IPS-NIHi7 (cell line): Measurements from ENCODE around the gene MARVELD2.
"Not testable (repeated sequence)": the region's sequence is repeated elsewhere in the genome, so short reads cannot be mapped to it uniquely, and the experiment has no call there.

Source experiments
- DNase-seq: peaks from one replicate; pipeline ENCODE4 v3.0.0; 2012; ENCODE audit warnings: mixed read lengths; ENCODE audit errors: extremely low spot score

Gene MARVELD2, protein sequence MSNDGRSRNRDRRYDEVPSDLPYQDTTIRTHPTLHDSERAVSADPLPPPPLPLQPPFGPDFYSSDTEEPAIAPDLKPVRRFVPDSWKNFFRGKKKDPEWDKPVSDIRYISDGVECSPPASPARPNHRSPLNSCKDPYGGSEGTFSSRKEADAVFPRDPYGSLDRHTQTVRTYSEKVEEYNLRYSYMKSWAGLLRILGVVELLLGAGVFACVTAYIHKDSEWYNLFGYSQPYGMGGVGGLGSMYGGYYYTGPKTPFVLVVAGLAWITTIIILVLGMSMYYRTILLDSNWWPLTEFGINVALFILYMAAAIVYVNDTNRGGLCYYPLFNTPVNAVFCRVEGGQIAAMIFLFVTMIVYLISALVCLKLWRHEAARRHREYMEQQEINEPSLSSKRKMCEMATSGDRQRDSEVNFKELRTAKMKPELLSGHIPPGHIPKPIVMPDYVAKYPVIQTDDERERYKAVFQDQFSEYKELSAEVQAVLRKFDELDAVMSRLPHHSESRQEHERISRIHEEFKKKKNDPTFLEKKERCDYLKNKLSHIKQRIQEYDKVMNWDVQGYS

DNA sequence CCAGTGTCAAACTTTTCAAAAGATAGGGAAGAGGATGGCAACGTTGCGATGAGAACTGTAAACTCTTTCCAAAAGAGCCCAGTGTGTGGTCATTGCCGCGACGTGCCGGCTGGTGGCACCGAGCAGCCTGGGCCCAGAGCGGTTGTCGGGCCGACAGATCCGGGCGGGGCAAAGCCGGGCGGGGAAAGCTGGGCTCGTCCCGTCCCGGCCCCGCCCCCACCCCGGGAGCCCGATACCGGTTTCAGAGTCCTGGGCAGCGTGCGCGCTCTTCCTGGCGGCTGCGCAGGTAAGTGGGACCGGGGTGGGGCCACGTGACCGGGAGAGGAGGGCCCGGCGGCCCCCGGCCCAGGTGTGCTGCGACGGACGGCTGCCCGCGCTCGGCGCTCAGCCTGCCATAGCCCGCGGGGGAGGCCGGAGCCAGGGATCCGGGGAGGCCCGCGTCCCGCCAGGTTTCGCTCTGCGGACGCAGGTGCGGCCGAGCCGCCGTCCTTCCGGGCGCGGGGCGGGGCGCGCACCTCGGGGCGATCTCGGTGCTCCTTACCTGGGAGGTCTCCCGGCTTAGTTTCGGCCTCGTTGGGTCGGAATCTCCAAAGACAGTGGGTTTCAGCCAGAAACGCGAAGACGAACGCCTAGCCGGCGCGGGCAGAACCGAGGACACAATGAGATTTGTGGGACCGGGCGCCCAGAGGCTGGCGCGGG, at the start of gene MARVELD2:
TSS of gene MARVELD2 (plus strand) at position 232 of the 699 bp plus-strand sequence. CDS start 4,270 bp downstream, outside the sequence.
- peak; percentile 96 for DNase-seq

DNA sequence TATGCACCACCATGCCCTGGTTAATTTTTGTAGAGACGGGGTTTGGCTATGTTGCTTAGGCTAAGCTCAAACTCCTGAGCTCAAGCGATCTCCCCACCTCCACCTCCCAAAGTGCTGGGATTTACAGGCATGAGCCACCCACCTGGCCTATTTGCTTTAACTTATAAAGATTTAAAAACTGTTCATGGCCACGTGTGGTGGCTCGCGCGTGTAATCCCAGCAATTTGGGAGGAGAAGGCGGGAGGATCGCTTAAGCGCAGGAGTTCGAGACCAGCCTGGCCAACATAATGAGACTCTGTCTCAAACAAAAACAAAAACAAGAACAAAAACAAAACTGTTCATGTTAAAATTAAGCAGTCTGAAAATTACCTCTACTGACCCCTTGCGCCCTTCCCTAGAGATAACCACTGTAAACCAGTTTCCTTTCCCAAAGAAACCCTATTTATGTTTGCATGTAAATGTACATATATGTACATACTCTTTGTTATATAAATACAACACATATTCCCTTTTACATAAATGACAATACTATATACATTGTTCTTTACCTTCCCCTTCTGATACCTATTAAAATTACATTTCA, 47.1 kb upstream of the MARVELD2 start:
- DNase-seq, result no peak

DNA sequence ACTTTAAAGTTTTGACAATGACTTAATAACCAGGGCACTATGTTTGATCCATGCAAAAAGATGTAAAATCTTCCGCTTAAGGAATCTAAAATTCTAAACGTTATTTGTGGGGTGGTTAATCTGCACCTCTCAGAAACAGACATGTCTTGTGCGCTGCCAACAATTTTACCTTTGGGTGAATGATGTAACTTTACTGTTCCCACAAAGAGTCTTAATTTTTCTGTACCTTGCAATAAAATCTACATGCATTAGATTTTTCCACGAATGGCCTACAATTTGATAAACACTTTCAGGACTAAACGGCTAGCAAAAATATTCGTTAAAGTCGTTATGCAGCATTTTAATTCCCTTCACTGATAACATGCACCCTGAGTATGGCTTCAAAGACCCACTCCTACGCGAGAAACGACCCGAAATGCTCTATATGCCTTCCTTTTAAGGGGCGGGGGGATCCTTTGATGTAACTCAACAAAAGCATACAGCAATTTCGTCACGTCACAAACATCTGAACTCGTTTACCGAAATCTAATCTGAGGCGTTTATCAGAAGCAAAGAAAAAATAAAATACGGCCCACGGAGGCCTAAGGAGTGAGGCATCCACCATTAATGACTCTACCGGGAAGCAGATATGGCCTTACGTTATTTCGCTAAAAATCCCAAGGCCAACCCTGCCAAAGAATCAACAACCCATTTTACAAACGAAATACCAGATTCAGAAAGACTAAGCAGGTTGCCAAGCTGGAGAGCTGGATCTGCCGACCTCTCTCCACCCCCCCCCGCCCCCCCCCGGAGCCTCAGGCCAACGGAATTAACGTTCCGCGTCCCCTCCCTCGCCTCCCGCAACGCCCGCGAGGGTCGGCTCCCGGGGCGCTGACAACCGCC, 46.2 kb upstream of the MARVELD2 start:
- DNase-seq, result no peak

DNA sequence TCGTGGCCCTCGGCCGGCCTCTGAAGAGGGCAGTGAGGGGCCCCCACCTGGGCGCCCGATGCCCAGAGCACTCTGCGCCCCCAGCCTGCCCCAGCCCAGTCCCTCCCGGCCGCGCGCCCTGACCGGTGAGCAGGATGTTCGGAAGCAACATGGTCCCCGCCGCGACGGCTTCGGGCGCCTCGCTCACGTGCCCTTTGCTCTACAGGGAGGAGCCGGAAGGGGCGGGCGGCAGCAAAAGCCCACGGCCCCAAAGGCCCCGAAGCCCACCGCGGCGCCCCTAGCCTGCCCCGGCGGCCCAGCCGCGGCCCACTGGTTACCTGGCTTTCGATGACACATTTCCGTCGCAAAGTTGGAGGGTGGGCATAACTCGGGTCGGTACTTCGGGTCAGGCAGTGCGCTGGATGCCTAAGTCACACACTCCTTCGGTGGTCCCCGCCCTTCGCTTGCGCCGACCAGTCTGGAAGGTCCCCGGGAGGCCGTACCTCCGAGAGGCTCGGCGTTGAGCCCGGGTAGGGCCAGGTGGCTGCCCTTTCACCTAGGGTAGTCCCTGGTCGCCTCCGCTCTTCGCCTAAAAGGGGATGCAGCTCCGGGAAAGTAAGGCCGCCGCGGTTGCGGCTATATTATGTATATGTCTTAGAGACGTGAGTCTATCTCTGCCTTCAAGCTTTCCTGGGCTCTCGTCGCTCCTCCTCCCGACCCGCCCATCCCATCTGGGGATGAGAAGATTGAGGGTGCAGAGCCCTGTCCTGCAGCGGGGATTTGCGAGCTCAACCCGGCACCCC, 45.4 kb upstream of the MARVELD2 start, which contains the start of the genes AK6, RAD17 and TAF9:
TSS of gene AK6 (minus strand) at position 181 of the 782 bp plus-strand sequence. CDS start at position 151, 30 bp downstream.
TSS of gene RAD17 (plus strand) at position 479 of the 782 bp plus-strand sequence. CDS start 2,391 bp downstream, outside the sequence.
TSS of gene TAF9 (minus strand) at position 181 of the 782 bp plus-strand sequence. CDS start 3,783 bp downstream, outside the sequence.
- peak; percentile 92 for DNase-seq

DNA sequence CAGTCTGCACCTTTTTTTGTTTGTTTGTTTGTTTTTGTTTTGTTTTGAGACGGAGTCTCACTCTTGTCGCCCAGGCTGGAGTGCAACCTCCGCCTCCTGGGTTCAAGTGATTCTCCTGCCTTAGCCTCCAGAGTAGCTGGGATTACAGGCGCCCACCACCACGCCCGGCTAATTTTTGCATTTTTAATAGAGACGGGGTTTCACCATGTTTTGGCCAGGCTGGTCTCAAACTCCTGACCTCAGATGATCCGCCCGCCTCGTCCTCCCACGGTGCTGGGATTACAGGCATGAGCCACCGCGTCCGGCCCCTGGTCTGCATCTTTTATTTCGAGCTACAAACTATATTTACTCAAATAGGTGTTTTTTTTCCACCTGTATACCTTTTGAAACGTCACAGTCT, 44.6 kb upstream of the MARVELD2 start:
- DNase-seq, result not testable (repeated sequence)

DNA sequence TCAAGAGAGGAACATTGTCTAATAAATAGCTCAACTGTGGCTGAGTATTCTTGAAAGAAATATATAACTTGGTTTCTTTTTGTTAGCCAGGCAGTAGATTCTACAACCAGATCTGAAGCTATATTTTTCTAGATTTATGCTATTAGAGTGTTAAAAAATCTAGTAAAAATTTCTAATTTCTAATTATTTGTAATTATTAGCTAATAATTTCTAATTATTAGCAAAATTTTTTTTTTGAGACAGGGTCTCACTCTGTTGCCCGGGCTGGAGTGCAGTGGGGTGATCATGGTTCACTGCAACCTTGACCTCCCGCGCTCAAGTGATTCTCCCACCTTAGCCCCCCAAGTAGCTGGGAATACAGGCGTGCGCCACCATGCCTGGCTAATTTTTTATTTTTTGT, 42.5 kb upstream of the MARVELD2 start:
- no peak for DNase-seq

DNA sequence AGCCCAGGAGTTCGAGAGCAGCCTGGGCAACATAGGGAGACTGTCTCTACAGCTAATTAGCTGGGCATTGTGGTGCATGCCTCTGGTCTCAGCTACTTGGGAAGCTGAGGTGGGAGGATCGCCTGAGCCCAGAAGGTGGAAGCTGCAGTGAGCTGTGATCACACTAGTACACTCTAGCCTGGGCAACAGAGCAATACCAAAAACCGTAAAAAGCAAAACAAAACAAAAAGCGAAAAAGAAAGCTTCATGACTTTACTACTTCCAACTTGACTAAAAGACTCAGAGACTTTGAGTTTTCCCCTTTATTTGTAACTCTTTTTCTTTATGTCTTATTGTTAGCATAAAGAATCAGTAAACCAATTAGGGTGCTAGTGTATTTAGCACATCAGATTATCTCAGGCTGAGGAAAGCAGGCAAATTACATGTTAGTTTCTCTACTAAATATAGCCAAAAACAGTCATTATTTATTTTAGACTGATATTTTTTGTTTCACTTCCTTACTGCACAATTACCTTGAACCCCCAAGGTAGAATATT, 39.9 kb upstream of the MARVELD2 start:
- no peak for DNase-seq

DNA sequence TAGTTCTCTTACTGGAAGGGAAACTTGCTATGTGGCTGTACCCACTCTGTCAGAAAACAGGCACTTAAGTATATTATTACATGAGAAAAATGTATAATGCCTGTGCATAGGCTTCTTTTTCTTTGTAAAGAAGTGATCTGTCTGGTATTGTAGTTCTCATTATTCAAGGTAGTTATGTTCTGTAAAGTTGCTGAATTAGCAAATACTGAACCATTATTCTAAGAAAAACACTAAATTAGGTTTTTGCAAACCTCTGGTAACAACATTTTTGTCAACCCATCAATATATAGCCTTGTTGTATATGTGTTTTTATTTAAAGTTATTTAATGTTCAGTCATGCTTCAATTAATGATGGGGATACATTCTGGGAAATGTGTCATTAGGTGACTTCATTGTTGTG, 36.5 kb upstream of the MARVELD2 start:
- DNase-seq, result no peak

DNA sequence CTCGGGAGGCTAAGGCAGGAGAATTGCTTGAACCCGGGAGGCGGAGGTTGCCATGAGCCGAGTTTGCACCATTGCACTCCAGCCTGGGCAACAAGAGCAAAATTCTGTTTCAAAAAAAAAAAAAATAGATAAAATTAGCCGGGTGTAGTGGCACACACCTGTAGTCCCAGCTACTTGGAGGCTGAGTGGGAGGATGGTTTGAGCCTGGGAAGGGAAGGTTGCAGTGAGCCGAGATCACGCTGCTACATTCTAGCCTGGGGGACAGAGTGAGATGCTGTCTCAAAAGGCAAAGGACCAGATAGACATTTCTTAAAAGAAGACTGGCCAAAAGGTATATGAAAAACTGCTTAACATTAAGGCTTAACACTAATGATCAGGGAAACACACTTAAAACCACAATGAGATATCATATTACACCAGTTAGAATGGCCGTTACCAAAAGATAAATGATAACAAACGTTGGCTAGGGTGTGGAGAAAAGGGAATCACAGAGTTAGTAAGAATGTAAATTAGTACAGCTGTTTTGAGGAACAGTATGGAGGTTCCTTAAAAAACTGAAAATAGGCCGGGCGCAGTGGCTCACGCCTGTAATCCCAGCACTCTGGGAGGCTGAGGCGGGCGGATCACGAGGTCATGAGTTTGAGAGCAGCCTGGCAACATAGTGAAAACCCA, 10.1 kb upstream of the MARVELD2 start:
- DNase-seq, result no peak

DNA sequence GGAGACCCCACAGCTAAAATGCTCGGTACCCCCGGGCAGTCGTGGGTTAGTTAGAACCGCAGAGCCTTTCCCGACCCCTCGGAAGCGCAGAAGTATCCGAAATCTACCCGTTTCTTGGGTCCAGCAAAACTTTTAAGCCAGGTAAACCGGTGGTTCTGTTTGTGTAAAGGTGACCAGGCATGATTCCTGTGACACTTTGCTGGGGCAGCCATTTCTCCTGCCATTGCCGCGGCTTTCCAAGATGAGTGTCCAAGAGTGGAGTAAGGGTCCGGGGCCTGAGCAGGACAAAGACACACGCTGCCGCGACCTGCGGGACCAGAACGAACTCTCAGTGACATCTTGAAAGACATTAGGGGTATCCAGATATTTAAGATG, 655 bp downstream of the MARVELD2 start:
- DNase-seq, result peak; percentile 48

DNA sequence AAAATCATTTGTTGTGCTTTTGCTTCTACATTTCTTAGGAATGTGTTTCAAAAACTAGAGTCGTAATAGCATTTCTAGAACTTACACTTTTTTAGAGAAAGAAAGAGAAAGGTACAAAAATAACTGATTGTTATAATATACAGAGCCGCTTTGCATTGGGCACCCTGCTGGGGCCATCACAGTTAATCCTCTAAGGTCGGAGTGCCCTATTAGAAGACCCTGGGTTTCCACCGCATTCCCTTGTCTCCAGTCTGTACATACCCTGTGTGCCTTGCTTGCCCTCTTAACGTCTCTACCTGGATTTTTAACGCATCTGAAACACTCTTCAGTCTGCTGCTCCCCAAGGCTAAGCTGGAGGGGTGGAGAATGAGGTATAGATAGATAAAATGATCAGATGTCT, 1.3 kb downstream of the MARVELD2 start:
- peak; percentile 20 for DNase-seq

DNA sequence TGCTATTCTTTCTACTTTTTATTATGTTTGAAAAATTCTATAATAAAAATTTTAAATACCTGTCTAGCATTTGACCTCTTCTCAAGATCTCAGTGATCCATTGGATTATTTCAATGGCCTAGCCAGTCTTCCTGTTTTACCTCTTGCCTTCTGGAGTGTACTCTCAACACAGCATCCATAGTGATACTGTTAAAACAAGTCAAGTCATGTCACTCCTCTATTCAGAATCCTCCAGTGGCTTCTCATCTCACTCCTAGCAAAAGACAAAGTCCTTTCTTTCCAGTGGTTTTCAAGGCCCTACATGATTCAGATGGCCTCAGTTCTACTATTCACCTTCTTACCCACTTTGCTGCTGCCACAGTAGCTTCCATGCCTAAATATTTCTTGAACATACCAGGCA, 1.8 kb downstream of the MARVELD2 start:
- no peak for DNase-seq

DNA sequence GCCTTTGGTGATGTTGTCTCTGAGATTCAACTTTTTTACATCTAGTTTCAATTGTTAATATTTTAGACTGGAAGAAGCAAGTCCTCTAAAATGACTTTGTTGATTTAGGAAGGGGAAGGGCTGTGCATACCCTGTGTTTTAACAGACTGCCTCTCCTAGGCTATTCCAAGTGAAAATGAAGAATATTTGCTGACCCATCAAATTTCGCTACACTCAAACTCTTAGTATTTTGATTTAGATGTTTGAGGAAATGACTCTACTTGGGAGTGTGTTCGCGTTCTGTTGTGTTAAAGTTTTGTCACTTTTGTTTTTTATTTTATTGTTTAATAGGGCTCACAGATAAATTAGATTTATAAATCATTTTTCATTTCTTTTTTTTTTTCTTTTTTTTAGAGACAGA, 3.6 kb downstream of the MARVELD2 start:
- no peak for DNase-seq

DNA sequence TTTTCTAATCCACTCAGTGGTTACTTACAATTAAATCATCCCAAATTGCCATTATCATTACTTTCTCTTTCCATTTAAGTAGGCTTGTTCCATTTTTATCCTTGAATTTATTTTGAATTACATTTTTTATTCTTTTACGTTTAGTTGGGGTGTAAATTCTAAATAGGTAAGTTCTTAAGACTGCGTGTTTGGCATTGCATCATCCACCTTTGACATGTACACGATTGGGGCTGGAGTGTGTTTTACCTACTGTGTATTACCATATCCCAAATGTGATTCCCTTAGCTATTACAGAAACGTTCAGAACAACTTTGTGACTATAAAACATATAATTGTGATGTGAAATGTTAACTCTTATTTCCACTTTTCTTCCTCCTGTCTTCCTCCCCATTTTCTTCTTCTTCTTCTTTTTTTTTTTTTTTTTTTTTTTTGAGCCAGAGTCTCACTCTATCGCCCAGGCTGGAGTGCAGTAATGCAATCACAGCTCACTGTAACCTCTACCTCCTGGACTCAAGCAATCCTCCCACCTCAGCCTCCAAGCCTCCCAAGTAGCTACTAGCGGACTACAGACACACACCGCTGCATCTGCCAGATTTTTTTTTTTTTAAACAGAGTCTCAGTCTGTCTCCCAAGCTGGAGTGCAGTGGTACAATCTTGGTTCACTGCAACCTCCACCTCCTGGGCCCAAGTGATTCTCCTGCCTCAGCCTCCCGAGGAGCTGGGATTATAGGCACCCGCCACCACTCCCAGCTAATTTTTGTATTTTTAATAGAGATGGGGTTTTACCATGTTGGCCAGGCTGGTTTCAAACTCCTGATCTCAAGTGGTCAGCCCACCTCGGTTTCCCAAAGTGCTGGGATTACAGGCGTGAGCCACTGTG, 16.7 kb downstream of the MARVELD2 start:
- DNase-seq, result no peak

DNA sequence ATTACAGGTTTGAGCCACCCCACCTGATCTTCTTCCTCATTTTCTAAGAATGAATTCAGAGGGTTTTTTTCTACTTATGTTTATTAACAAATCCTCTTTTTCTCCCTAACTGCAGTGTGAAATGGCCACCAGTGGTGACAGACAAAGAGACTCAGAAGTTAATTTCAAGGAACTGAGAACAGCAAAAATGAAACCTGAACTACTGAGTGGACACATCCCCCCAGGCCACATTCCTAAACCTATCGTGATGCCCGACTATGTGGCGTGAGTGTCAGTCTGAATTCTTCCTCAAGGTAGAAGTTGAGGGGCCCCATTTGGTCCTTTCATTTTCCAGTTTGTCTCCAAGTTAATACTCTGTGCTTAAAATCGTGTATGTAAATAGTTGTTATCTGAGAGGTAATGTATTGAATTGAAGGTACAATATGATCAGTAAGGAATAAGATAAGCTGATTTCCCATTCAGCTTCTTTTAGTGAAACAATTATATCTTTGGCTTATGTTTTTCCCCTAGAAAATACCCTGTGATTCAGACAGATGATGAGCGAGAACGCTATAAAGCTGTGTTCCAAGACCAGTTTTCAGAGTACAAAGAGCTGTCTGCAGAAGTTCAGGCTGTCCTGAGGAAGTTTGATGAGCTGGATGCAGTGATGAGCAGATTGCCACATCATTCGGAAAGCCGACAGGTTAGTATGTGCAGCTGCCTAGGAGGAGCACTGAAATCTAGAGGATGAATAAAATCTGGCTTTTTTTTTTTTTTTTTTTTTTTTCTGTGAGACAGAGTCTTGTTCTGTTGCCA, 17.7 kb downstream of the MARVELD2 start:
- no peak for DNase-seq

DNA sequence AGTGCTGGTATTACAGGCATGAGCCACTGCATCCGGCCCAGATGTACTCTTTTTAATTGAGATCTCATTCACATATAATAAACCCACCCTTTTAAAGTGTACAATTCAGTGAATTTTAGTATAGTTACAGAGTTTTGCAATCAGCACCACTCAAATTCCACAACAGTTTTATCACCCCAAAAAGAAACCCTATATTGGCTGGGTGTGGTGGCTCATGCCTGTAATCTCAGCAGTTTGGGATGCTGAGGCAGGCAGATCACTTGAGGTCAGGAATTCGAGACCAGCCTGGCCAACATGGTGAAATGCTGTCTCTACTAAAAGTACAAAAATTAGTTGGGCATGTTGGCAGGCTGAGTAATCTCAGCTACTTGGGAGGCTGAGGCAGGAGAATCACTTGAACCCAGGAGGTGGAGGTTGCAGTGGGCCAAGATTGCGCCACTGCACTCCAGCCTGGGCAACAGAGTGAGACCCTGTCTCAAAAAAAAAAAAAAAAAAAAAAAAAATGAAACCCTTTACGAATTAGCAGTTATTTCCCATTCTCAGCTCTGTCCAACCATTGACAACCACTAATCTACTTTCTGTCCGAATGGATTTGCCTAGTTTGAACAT, 20.5 kb downstream of the MARVELD2 start:
- DNase-seq, result not testable (repeated sequence)

DNA sequence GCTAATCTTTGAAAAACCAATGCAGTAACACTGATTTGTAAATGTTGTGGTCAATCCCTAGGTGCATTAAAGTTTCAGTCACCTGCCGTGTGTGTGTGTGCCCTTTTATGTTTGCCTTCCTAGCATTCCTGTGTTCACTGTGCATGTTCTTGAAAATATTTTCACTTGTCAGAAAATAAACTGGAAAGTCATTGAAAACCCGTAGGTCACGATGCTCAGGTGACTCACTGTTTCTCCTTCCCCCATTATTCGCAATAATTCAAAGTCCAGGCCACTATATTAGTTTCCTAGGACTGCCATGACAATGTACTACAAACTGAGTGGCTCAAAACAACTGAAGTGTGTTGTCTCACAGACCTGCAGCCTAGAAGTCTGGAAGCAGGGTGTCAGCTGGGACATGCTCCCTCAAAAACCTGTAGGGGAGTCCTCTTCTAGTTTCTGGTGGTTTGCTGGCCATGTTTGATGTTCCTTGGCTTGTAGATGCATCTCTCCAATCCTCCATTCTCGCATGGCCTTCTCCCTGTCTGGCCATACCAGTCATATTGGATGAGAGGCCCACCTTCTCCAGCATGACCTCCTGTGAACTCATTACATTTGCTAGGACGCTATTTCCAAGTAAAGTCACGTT, 29.3 kb downstream of the MARVELD2 start:
- DNase-seq, result no peak
